PC-3 (cell line): ENCODE results near the gene ORM2. TPM values are rescaled to one million over a fixed set of nuclear protein-coding genes. Genes with fewer than 3 reads are reported as not detected.

Experiments
- ATAC-seq: fragments of 200-7000 bp; cut with Tn5 transposase; 2 replicates; pipeline ENCODE4 v1.9.1; 2020; ENCODE audit warnings: mild to moderate bottlenecking, moderate library complexity
- BruUV-seq: library from RNA; stranded (reverse); fragments of 400-500 nt; replicated peaks from 2 replicates; lab custom pipeline; 2021; lab: Mats Ljungman, UMichigan
- CTCF ChIA-PET: fragments of 300-600 bp; sonication (Branson Sonifier 250); formaldehyde crosslinking; loops from one replicate; lab custom pipeline; 2022; ENCODE audit warnings: antibody characterized with exemption; lab: Charles Lee
- POLR2A ChIA-PET: fragments of 300-600 bp; sonication (Branson Sonifier 250); formaldehyde crosslinking; loops from one replicate; lab custom pipeline; 2022; ENCODE audit warnings: antibody characterized with exemption; ENCODE audit not compliant: unreplicated experiment; lab: Charles Lee
- DNase-seq: peaks from one replicate; pipeline ENCODE4 v3.0.0-alpha.2; 2015
- H2AFZ ChIP-seq: fragments of 300-600 bp; sonication (generic); 2 replicates; pipeline ENCODE4 v1.6.0; 2016; ENCODE audit warnings: antibody characterized with exemption, low read length
- H3F3A ChIP-seq: fragments of 300-600 bp; sonication (generic); one replicate; pipeline ENCODE4 v1.6.0; 2017; ENCODE audit warnings: antibody characterized with exemption, low read length, control low read depth, mild to moderate bottlenecking; ENCODE audit not compliant: unreplicated experiment
- H3K27ac ChIP-seq: fragments of 300-600 bp; sonication (generic); 2 replicates; pipeline ENCODE4 v1.5.1; 2016; ENCODE audit warnings: mild to moderate bottlenecking, low read length
- H3K27me3 ChIP-seq: fragments of 300-600 bp; sonication (generic); 2 replicates; pipeline ENCODE4 v1.6.1; 2016; ENCODE audit warnings: low read length, mixed read lengths
- H3K36me3 ChIP-seq: fragments of 300-600 bp; sonication (generic); 2 replicates; pipeline ENCODE4 v1.6.1; 2016; ENCODE audit warnings: low read depth, mixed run types, low read length, mixed read lengths
- H3K4me1 ChIP-seq: fragments of 300-600 bp; sonication (generic); 2 replicates; pipeline ENCODE4 v1.5.1; 2016; ENCODE audit warnings: low read length; ENCODE audit not compliant: insufficient read depth
- H3K4me2 ChIP-seq: fragments of 300-600 bp; sonication (generic); 2 replicates; pipeline ENCODE4 v1.6.0; 2016; ENCODE audit warnings: low read length
- H3K4me3 ChIP-seq: fragments of 300-600 bp; sonication (generic); 2 replicates; pipeline ENCODE4 v1.5.1; 2016; ENCODE audit warnings: mild to moderate bottlenecking, low read length, mixed read lengths
- H3K79me2 ChIP-seq: fragments of 300-600 bp; sonication (generic); 2 replicates; pipeline ENCODE4 v1.6.1; 2017; ENCODE audit warnings: low read length, mixed read lengths
- H3K9ac ChIP-seq: fragments of 300-600 bp; sonication (generic); 2 replicates; pipeline ENCODE4 v1.6.0; 2016; ENCODE audit warnings: mild to moderate bottlenecking, low read length
- H3K9me2 ChIP-seq: fragments of 300-600 bp; sonication (generic); replicated peaks from 2 replicates; pipeline ENCODE4 v1.6.1; 2016; ENCODE audit warnings: mixed run types, low read length, mixed read lengths
- H3K9me3 ChIP-seq: fragments of 300-600 bp; sonication (generic); 2 replicates; pipeline ENCODE4 v1.6.1; 2016; ENCODE audit warnings: low read length, mixed read lengths
- H4K20me1 ChIP-seq: fragments of 300-600 bp; sonication (generic); 2 replicates; pipeline ENCODE4 v1.6.1; 2016; ENCODE audit warnings: low read length, mixed read lengths
- CTCF ChIP-seq: fragments of 300-600 bp; sonication (generic); conservative IDR thresholded peaks from 2 replicates; pipeline ENCODE4 v1.5.1; 2017; ENCODE audit warnings: antibody characterized with exemption, low read depth, mild to moderate bottlenecking, low read length
- EZH2 ChIP-seq: fragments of 300-600 bp; sonication (generic); IDR thresholded peaks from one replicate; pipeline ENCODE4 v1.6.1; 2017; ENCODE audit warnings: antibody characterized with exemption, mild to moderate bottlenecking, low read length; ENCODE audit not compliant: unreplicated experiment
- EZH2phosphoT487 ChIP-seq: fragments of 300-600 bp; sonication (generic); IDR thresholded peaks from 2 replicates; pipeline ENCODE4 v1.6.1; 2018; ENCODE audit warnings: mild to moderate bottlenecking, antibody characterized with exemption, low read length, borderline replicate concordance
- intact Hi-C: fragments of 100-400 bp; cut with micrococcal nuclease; formaldehyde crosslinking; loops from 2 replicates; pipeline ENCODE4 v1.9.0; 2023
- total RNA-seq: library from RNA; depleted of rRNA; stranded (reverse); fragments of >200 nt; gene quantifications from 2 replicates; pipeline ENCODE4 v1.2.3, GENCODE V29; 2014

The ORM2 gene
- total RNA-seq, 1 experiment from 2014 or later: not detected

- H3K9ac ChIP-seq: no peak overlapping the region
- peaks cover 2% of the 10 kb centered on the region; the same call in 1 of the 2 replicates for H3K36me3 ChIP-seq
- no peaks in the 10 kb centered on the region for H3K9me2 ChIP-seq
- H3F3A ChIP-seq: no peaks in the 10 kb centered on the region
- no peaks in the 10 kb centered on the region for H3K79me2 ChIP-seq
- intact Hi-C loops: no loop called here
- no peak overlapping the region for H3K4me3 ChIP-seq
- no peaks in the 10 kb centered on the region for H3K27me3 ChIP-seq
- H3K4me2 ChIP-seq: no peak overlapping the region
- no peaks in the 10 kb centered on the region for H3K9me3 ChIP-seq
- ATAC-seq (no peak), DNase-seq (no peak)
- H3K27ac ChIP-seq: no peak overlapping the region
- no peak for TF ChIP-seq EZH2phosphoT487
- no peak for TF ChIP-seq EZH2
- TF ChIP-seq CTCF: no peak
- ChIA-PET CTCF (interaction anchor here (1.6 kb wide), 1 partner anchor 207 kb away, joined by 5 read pairs; no protein-coding TSS in a partner anchor), POLR2A (no interaction called here)
- H3K4me1 ChIP-seq: peaks cover 9% of the 10 kb centered on the region
- BruUV-seq: no TSS peak
- no peak overlapping the region for H2AFZ ChIP-seq
- no peaks in the 10 kb centered on the region for H4K20me1 ChIP-seq
These were observed 39.8 kb upstream of the ORM2 start for GRCh38 chr9:114289571-114290481.

- peaks cover 3% of the 10 kb centered on the region for H3K4me1 ChIP-seq
- ChIA-PET CTCF (interaction anchor here (0.5 to 1.6 kb wide), 4 partner anchors 24 to 208 kb away, joined by 3 to 7 read pairs (median 6); no protein-coding TSS in a partner anchor), POLR2A (no interaction called here)
- BruUV-seq: no TSS peak
- no peak overlapping the region for H3K9ac ChIP-seq
- intact Hi-C loops: no loop called here
- no peaks in the 10 kb centered on the region for H3F3A ChIP-seq
- H2AFZ ChIP-seq: no peak overlapping the region
- no peak overlapping the region for H3K4me3 ChIP-seq
- H3K9me2 ChIP-seq: no peaks in the 10 kb centered on the region
- no peaks in the 10 kb centered on the region for H3K79me2 ChIP-seq
- no peaks in the 10 kb centered on the region for H3K27me3 ChIP-seq
- peaks cover 6% of the 10 kb centered on the region; the same call in 1 of the 2 replicates for H3K36me3 ChIP-seq
- no peaks in the 10 kb centered on the region for H4K20me1 ChIP-seq
- no peak for DNase-seq
- no peak overlapping the region for H3K4me2 ChIP-seq
- H3K9me3 ChIP-seq: no peaks in the 10 kb centered on the region
- peak; percentile 15; the same call in 1 of the 2 replicates for ATAC-seq
- TF ChIP-seq CTCF: no peak
- no peak for TF ChIP-seq EZH2
- TF ChIP-seq EZH2phosphoT487: no peak
- no peak overlapping the region for H3K27ac ChIP-seq
These were observed 39.1 kb upstream of the ORM2 start for GRCh38 chr9:114290561-114290986.
